D721Med (cell line): ENCODE data around the gene SEMA5B.

Experiments
- DNase-seq: peaks from one replicate; pipeline ENCODE4 v3.0.0; 2011; ENCODE audit warnings: low spot score; ENCODE audit not compliant: insufficient read length
- FAIRE-seq: peaks from 2 replicates; lab custom pipeline; 2011; peaks lifted over from hg19 to GRCh38; lab: Jason Lieb, UNC
- TF ChIP-seq, protein P1 (sequence below): IDR thresholded peaks from 2 replicates; pipeline ENCODE4 v1.5.1; 2012; ENCODE audit warnings: mild to moderate bottlenecking, control low read depth; ENCODE audit not compliant: insufficient read depth; ENCODE audit errors: missing control alignments

Gene SEMA5B

DNA sequence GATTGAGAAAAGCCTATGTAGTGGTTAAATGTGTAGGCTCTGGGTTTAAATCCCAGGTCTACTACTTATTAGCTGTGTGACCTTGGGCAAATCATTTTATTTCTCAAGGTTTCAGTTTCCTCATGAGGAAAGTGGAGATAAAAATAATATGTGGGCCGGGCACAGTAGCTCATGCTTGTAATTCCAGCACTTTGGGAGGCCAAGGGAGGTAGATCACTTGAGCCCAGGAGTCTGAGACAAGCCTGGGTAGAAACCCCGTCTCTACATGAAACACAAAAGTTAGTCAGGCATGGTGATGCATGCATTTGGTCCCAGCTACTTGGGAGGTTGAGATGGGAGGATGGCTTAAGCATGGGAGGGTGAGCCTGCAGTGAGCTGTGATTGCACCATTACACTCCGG is 8.4 kb downstream of the SEMA5B start:
- TF ChIP-seq, protein P1, sequence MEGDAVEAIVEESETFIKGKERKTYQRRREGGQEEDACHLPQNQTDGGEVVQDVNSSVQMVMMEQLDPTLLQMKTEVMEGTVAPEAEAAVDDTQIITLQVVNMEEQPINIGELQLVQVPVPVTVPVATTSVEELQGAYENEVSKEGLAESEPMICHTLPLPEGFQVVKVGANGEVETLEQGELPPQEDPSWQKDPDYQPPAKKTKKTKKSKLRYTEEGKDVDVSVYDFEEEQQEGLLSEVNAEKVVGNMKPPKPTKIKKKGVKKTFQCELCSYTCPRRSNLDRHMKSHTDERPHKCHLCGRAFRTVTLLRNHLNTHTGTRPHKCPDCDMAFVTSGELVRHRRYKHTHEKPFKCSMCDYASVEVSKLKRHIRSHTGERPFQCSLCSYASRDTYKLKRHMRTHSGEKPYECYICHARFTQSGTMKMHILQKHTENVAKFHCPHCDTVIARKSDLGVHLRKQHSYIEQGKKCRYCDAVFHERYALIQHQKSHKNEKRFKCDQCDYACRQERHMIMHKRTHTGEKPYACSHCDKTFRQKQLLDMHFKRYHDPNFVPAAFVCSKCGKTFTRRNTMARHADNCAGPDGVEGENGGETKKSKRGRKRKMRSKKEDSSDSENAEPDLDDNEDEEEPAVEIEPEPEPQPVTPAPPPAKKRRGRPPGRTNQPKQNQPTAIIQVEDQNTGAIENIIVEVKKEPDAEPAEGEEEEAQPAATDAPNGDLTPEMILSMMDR, result no peak
- FAIRE-seq (no peak), DNase-seq (no peak)

DNA sequence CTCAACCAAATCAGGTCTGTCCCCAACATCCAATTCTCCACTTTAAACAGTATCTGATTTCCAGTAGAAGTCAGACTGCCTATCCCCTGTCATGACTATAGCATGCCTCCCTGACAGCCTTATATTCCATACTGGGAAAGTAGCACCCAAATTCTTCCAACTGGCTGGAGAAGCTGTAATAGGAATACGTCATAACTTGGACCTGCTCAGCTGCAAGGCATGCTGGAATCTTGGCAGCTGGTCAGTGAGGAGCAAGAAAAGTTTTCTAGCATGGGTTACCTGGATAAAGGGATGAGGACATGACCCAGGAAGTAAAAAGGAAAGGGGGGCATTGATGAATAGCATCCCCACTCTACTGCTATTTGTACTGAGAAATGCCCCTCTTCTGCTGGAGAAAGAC is 8.9 kb downstream of the SEMA5B start:
- no peak for DNase-seq
- TF ChIP-seq, protein P1, result no peak
- no peak for FAIRE-seq

DNA sequence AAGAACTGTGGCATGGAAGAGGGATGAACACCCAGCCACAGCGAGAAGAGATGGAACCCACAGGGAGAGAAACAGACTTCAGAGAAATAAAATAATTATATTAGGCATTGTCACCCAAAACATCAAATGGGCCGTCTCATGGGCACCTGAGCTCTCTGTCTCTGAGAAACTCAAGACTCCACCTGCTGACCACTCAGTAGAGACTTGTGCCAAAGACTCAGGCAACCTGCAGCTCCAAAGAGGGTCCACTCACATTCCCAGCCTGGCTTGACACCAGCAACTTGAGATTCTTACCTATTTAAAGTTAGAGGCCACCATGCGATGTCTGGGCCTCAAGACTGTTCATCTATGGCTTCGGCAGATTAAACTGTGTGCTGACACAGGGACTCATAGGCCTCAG is 12.0 kb downstream of the SEMA5B start:
- DNase-seq, result no peak
- TF ChIP-seq, protein P1, result no peak
- FAIRE-seq, result no peak

DNA sequence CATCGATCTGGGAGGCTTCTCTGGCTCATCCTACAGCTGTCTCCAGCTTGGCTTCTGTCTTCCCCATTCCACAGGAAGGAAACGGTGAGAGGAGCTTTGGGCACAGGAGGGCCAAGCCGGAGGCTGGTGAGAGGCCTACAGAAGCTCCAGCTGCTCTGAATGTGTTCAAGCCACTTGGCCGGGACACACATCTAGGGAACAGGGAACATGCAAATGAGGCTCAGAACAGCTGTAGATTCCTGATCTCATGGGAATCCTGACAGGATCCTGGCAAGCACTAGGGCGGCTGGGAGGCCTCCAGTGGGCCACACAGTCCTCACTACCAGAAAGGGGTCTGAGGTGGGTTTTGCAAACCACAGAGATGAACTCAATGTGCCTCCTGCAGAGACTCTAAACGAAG is 13.7 kb downstream of the SEMA5B start:
- DNase-seq (no peak), FAIRE-seq (no peak)
- TF ChIP-seq, protein P1, result no peak

DNA sequence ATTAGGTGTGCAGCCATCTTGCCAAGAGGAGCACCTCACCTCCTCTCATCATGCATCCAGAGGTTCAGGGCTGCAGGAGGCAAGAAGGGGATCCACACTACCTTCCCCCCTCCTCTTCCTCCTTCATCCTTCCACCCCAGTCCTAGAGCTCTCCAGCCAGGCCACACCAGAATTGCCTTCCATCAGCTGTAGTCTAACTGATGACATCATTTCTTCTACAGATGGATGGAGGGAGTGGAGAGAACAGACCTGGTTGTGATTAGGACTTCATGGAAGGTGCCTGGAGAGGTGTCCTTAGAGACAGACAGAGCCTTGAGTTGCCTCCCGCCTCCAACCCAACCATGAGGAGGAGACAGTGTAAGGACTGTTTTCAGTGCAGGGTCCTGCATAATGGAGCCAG is 14.9 kb downstream of the SEMA5B start:
- TF ChIP-seq, protein P1, result no peak
- DNase-seq, result no peak
- FAIRE-seq, result no peak

DNA sequence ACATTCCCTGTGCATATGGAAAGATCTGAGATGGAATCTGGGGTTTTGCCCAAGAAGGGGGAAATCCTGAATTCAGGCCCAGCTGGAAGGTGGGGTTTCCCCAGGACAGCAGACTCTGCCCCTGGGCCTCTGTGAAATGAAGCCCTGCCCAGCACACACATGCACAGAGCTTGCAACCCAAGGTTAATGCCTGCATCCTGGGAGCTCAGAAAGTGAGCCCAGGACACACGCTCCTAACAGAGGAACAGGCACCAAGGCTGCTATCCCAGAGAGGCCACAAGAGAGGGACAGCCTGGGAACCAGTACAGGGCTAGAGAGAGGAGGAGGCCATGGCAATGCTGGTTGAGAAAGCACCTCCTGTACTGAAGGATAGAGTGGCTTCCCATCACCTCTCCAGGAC is 16.1 kb downstream of the SEMA5B start:
- TF ChIP-seq, protein P1, result no peak
- FAIRE-seq, result no peak
- no peak for DNase-seq

DNA sequence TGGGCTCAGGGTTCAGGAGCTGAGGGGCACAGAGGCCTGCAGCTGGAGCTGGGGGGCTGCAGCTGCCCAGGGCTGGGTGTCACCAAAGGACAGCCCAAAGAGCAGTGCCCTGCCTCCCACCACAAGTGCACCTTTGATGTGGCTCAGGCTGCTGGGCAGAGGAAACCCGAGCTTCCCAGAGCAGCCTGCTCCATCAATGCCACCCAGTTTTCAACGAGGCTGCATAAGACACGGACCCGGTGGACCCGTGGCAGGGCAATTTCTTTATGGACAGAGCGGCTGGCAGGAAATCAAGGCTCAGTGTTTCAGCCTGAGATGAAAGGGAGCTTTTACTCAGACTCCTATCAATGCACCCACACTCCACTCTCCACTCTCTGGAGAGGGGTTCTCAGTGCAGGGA is 18.7 kb downstream of the SEMA5B start:
- TF ChIP-seq, protein P1, result no peak
- DNase-seq (no peak), FAIRE-seq (no peak)
